Measurements from ENCODE around the gene CDH13. TPM values are rescaled to one million over a fixed set of nuclear protein-coding genes. Genes with fewer than 3 reads are reported as not detected.
A peak's percentile ranks its signal among the peaks of the same experiment; 100 is the strongest.

Gene CDH13
- total RNA-seq, 3 donors from 2014 or later: 4.9 to 11.2 (median 9.8) TPM

GRCh38 chr16:83138512-83138911 is 511.7 kb downstream of the CDH13 start:
- intact Hi-C loops (cut with DNase I, micrococcal nuclease): no loop called here
- DNase-seq: no peak
- Histone ChIP-seq H3K4me3 (no peak overlapping the region), H3K36me3 (ENCODE audit: low read depth) (no peaks in the 10 kb centered on the region), H3K4me1 (ENCODE audit: low read depth) (no peaks in the 10 kb centered on the region), H3K9me3 (no peaks in the 10 kb centered on the region)
- TF ChIP-seq CTCF (IDR thresholded peaks at IDR 0.05): no peak
- peak; percentile 70 for ATAC-seq

GRCh38 chr16:83138976-83139690 is 512.4 kb downstream of the CDH13 start:
- no peaks in the 10 kb centered on the region for H3K4me1 ChIP-seq (ENCODE audit: low read depth)
- intact Hi-C loops (cut with DNase I, micrococcal nuclease): no loop called here
- no peak for ATAC-seq

GRCh38 chr16:83143788-83144187 is 517.0 kb downstream of the CDH13 start:
- peak in 1 of 3 donors; percentile 36 for DNase-seq
- TF ChIP-seq CTCF (IDR thresholded peaks at IDR 0.05): no peak
- H3K36me3 ChIP-seq (ENCODE audit: low read depth): no peaks in the 10 kb centered on the region
- H3K4me1 ChIP-seq (ENCODE audit: low read depth): no peaks in the 10 kb centered on the region
- no peak overlapping the region for H3K4me3 ChIP-seq
- peak; percentile 83 for ATAC-seq
- no peaks in the 10 kb centered on the region for H3K9me3 ChIP-seq
- intact Hi-C loops (cut with DNase I, micrococcal nuclease): no loop called here

More at GRCh38 chr16:83138976-83139690, 512.4 kb downstream of the CDH13 start:
- TF ChIP-seq CTCF (IDR thresholded peaks at IDR 0.05): no peak
- Histone ChIP-seq H3K36me3 (ENCODE audit: low read depth) (no peaks in the 10 kb centered on the region), H3K9me3 (no peaks in the 10 kb centered on the region), H3K4me3 (no peak overlapping the region)
- no peak for DNase-seq

GRCh38 chr16:83145297-83145696 is 518.5 kb downstream of the CDH13 start:
- Histone ChIP-seq H3K9me3 (no peaks in the 10 kb centered on the region), H3K4me1 (ENCODE audit: low read depth) (no peaks in the 10 kb centered on the region), H3K4me3 (no peak overlapping the region), H3K36me3 (ENCODE audit: low read depth) (no peaks in the 10 kb centered on the region)
- intact Hi-C loops (cut with DNase I, micrococcal nuclease): no loop called here
- no peak for DNase-seq
- TF ChIP-seq CTCF (IDR thresholded peaks at IDR 0.05): no peak
- ATAC-seq: no peak

- intact Hi-C loops (cut with DNase I, micrococcal nuclease): no loop called here
- no peak overlapping the region for H3K4me3 ChIP-seq
- DNase-seq: no peak
- H3K4me1 ChIP-seq (ENCODE audit: low read depth): no peaks in the 10 kb centered on the region
- H3K9me3 ChIP-seq: no peaks in the 10 kb centered on the region
- no peak for ATAC-seq
- no peaks in the 10 kb centered on the region for H3K36me3 ChIP-seq (ENCODE audit: low read depth)
- TF ChIP-seq CTCF (IDR thresholded peaks at IDR 0.05): no peak
Observed at GRCh38 chr16:83147244-83147643, 520.5 kb downstream of the CDH13 start.

All from mucosa of descending colon (tissue), 3 donors.